Uterus (tissue), 2 donors: ENCODE data around the gene FOXRED1.

Experiments used
- CTCF ChIP-seq, 4 experiments: fragments of 200-600 bp in 2 of 4; fragments of 450-650 bp in 2 of 4; sonication (generic) in 2 of 4; IDR thresholded peaks; one replicate each; pipeline ENCODE4 v1.5.1; 2016 to 2019; ENCODE audit warnings: antibody characterized with exemption in 4 of 4, mild to moderate bottlenecking in 2 of 4, moderate library complexity in 1 of 4
- POLR2A ChIP-seq, 2 donors: fragments of 450-650 bp; IDR thresholded peaks; one replicate each; pipeline ENCODE4 v1.6.1; 2016; ENCODE audit warnings: antibody characterized with exemption in 2 of 2, mild to moderate bottlenecking in 1 of 2, moderate library complexity in 1 of 2

GRCh38 chr11:126257764-126258163, 11.2 kb upstream of the FOXRED1 start:
- TF ChIP-seq POLR2A (IDR thresholded peaks at IDR 0.05): no peak
- no peak for TF ChIP-seq CTCF (IDR thresholded peaks at IDR 0.05)
